ENCODE results near the gene CHMP1A. TPM values are rescaled to one million over a fixed set of nuclear protein-coding genes. Genes with fewer than 3 reads are reported as not detected.

CHMP1A gene
- total RNA-seq, 2 donors from 2014 or later = 47.1 to 59.8 TPM

- intact Hi-C loops (cut with DNase I) = no loop called here
- DNase-seq (ENCODE audit: low spot score) = no peak
Observed at GRCh38 chr16:89596957-89597649, 60.4 kb downstream of the CHMP1A start.

GRCh38 chr16:89596061-89596689 lies 61.3 kb downstream of the CHMP1A start:
- intact Hi-C loops (cut with DNase I) = no loop called here
- DNase-seq (ENCODE audit: low spot score) = no peak

GRCh38 chr16:89595330-89596060 lies 62.0 kb downstream of the CHMP1A start:
- intact Hi-C loops (cut with DNase I) = no loop called here
- DNase-seq (ENCODE audit: low spot score) = no peak

Other genes with a start within 250 kb of the CHMP1A start
- 100 to 1,000 TPM in 1 of 2 donors, 10 to 100 TPM in 1; 95.0 to 110 TPM for gene ANKRD11, start 167.1 kb downstream of the CHMP1A start, total RNA-seq
- gene SPG7, start 149.3 kb downstream of the CHMP1A start, total RNA-seq = 10 to 100 TPM; 64.1 to 65.2 TPM
- 1,000 to 10,000 TPM; 1,338 to 1,459 TPM for gene RPL13, start 97.0 kb downstream of the CHMP1A start, total RNA-seq
- gene CPNE7, start 82.0 kb downstream of the CHMP1A start, total RNA-seq = under 1 TPM in 1 of 2 donors, not detected in 1; 0.71 TPM
- gene DPEP1, start 44.1 kb downstream of the CHMP1A start, total RNA-seq = under 1 TPM in 1 of 2 donors, not detected in 1; 0.79 TPM
- gene SPATA33, start 128 bp upstream of the CHMP1A start, total RNA-seq = 1 to 10 TPM; 5.0 to 5.8 TPM
- gene CDK10, start 29.0 kb upstream of the CHMP1A start, total RNA-seq = 10 to 100 TPM; 33.7 to 37.5 TPM
- 10 to 100 TPM in 1 of 2 donors, 1 to 10 TPM in 1; 7.9 to 13.0 TPM for gene SPATA2L, start 44.0 kb upstream of the CHMP1A start, total RNA-seq
- 10 to 100 TPM in 1 of 2 donors, 1 to 10 TPM in 1; 8.4 to 11.8 TPM for gene VPS9D1, start 63.2 kb upstream of the CHMP1A start, total RNA-seq
- gene ZNF276, start 63.8 kb upstream of the CHMP1A start, total RNA-seq = 10 to 100 TPM; 16.4 to 17.4 TPM
- 1 to 10 TPM; 3.0 to 5.0 TPM for gene FANCA, start 158.9 kb upstream of the CHMP1A start, total RNA-seq
- 1 to 10 TPM in 1 of 2 donors, under 1 TPM in 1; 0.33 to 1.0 TPM for gene SPIRE2, start 170.8 kb upstream of the CHMP1A start, total RNA-seq
- gene TCF25, start 215.9 kb upstream of the CHMP1A start, total RNA-seq = 100 to 1,000 TPM; 127 to 158 TPM

All from posterior vena cava (tissue), 2 donors.